Vagina (tissue), 2 donors: ENCODE measurements around the gene CES1. TPM values are rescaled to one million over a fixed set of nuclear protein-coding genes. Genes with fewer than 3 reads are reported as not detected.

Experiments used
- DNase-seq, 2 donors: peaks; one replicate each; pipeline ENCODE4 v3.0.0-alpha.2; 2017; ENCODE audit errors: extremely low spot score in 2 of 2
- H3K27ac ChIP-seq: fragments of 200-600 bp; sonication (generic); one replicate; pipeline ENCODE4 v1.5.1; 2019
- H3K27me3 ChIP-seq: fragments of 200-600 bp; sonication (generic); one replicate; pipeline ENCODE4 v1.5.1; 2019
- H3K36me3 ChIP-seq, 2 donors: fragments of 200-600 bp; sonication (generic); one replicate each; pipeline ENCODE4 v1.5.1; 2017 to 2019
- H3K4me1 ChIP-seq: fragments of 200-600 bp; sonication (generic); one replicate; pipeline ENCODE4 v1.5.1; 2019
- H3K4me3 ChIP-seq, 2 donors: fragments of 200-600 bp; sonication (generic); 1 replicate in 1 of 2; 2 replicates in 1 of 2; pipeline ENCODE4 v1.5.1; 2016 to 2019
- H3K9me3 ChIP-seq: fragments of 200-600 bp; sonication (generic); one replicate; pipeline ENCODE4 v1.5.1; 2019
- CTCF ChIP-seq, 3 experiments: fragments of 450-650 bp in 2 of 3; fragments of 200-600 bp in 1 of 3; sonication (generic) in 1 of 3; IDR thresholded peaks; one replicate each; pipeline ENCODE4 v1.5.1; 2017 to 2019; ENCODE audit warnings: antibody characterized with exemption in 3 of 3, mild to moderate bottlenecking in 2 of 3, moderate library complexity in 2 of 3
- POLR2A ChIP-seq, 2 donors: fragments of 450-650 bp; IDR thresholded peaks; one replicate each; pipeline ENCODE4 v1.6.1; 2017; ENCODE audit warnings: antibody characterized with exemption in 2 of 2, mild to moderate bottlenecking in 2 of 2, moderate library complexity in 2 of 2
- POLR2AphosphoS5 ChIP-seq, 2 donors: sonication (generic); formaldehyde crosslinking; IDR thresholded peaks; one replicate each; pipeline ENCODE4 v1.9.0; 2017; ENCODE audit warnings: antibody characterized with exemption in 2 of 2, mild to moderate bottlenecking in 2 of 2, low read depth in 1 of 2; ENCODE audit not compliant: insufficient read depth in 1 of 2
- intact Hi-C: fragments of 100-400 bp; cut with DNase I; formaldehyde crosslinking; loops from one replicate; pipeline ENCODE4 v1.15.1; 2023
- total RNA-seq: library from RNA; depleted of rRNA; stranded (reverse); fragments of >200 nt; gene quantifications from one replicate; pipeline ENCODE4 v1.2.3, GENCODE V29; 2016

CES1 gene
- total RNA-seq, 1 donor from 2014 or later: 10.1 TPM

GRCh38 chr16:55825115-55825728 lies 7.7 kb downstream of the CES1 start:
- H3K27ac ChIP-seq: no peak overlapping the region
- TF ChIP-seq POLR2AphosphoS5 (IDR thresholded peaks at IDR 0.05; ENCODE audit: insufficient read depth in 1 of 2, low read depth in 1 of 2) (no peak), CTCF (IDR thresholded peaks at IDR 0.05) (no peak), POLR2A (IDR thresholded peaks at IDR 0.05) (no peak)
- no peaks in the 10 kb centered on the region for H3K36me3 ChIP-seq
- no peaks in the 10 kb centered on the region for H3K4me1 ChIP-seq
- H3K9me3 ChIP-seq: no peaks in the 10 kb centered on the region
- H3K27me3 ChIP-seq: no peaks in the 10 kb centered on the region
- H3K4me3 ChIP-seq: no peak overlapping the region
- peak in 1 of 2 donors; percentile 95 for DNase-seq
- intact Hi-C loops: no loop called here

GRCh38 chr16:55824473-55825000 lies 8.4 kb downstream of the CES1 start:
- no peak overlapping the region for H3K4me3 ChIP-seq
- H3K27me3 ChIP-seq: no peaks in the 10 kb centered on the region
- H3K36me3 ChIP-seq: no peaks in the 10 kb centered on the region
- no peak overlapping the region for H3K27ac ChIP-seq
- no peaks in the 10 kb centered on the region for H3K9me3 ChIP-seq
- no peaks in the 10 kb centered on the region for H3K4me1 ChIP-seq
- intact Hi-C loops: no loop called here
- no peak for TF ChIP-seq POLR2AphosphoS5 (IDR thresholded peaks at IDR 0.05; ENCODE audit: insufficient read depth in 1 of 2, low read depth in 1 of 2)
- no peak for TF ChIP-seq CTCF (IDR thresholded peaks at IDR 0.05)
- no peak for TF ChIP-seq POLR2A (IDR thresholded peaks at IDR 0.05)
- DNase-seq: peak in 1 of 2 donors; percentile 84

GRCh38 chr16:55822280-55822810 lies 10.6 kb downstream of the CES1 start:
- Histone ChIP-seq H3K9me3 (no peaks in the 10 kb centered on the region), H3K27me3 (no peaks in the 10 kb centered on the region), H3K4me3 (no peak overlapping the region), H3K36me3 (no peaks in the 10 kb centered on the region), H3K4me1 (no peaks in the 10 kb centered on the region), H3K27ac (no peak overlapping the region)
- intact Hi-C loops: no loop called here
- peak in 1 of 2 donors; percentile 95 for DNase-seq
- TF ChIP-seq POLR2A (IDR thresholded peaks at IDR 0.05) (no peak), CTCF (IDR thresholded peaks at IDR 0.05) (no peak), POLR2AphosphoS5 (IDR thresholded peaks at IDR 0.05; ENCODE audit: insufficient read depth in 1 of 2, low read depth in 1 of 2) (no peak)

- Histone ChIP-seq H3K4me1 (no peaks in the 10 kb centered on the region), H3K27ac (no peak overlapping the region), H3K36me3 (no peaks in the 10 kb centered on the region), H3K9me3 (no peaks in the 10 kb centered on the region), H3K27me3 (no peaks in the 10 kb centered on the region), H3K4me3 (no peak overlapping the region)
- peak; percentile 40 to 95 for DNase-seq
- intact Hi-C loops: no loop called here
- TF ChIP-seq CTCF (IDR thresholded peaks at IDR 0.05) (no peak), POLR2AphosphoS5 (IDR thresholded peaks at IDR 0.05; ENCODE audit: insufficient read depth in 1 of 2, low read depth in 1 of 2) (no peak), POLR2A (IDR thresholded peaks at IDR 0.05) (no peak)
Measured at GRCh38 chr16:55821210-55821609, 11.7 kb downstream of the CES1 start.

GRCh38 chr16:55820615-55821014 lies 12.3 kb downstream of the CES1 start:
- peak in 1 of 2 donors; percentile 95 for DNase-seq
- no peaks in the 10 kb centered on the region for H3K36me3 ChIP-seq
- H3K27ac ChIP-seq: no peak overlapping the region
- H3K27me3 ChIP-seq: no peaks in the 10 kb centered on the region
- no peak overlapping the region for H3K4me3 ChIP-seq
- intact Hi-C loops: no loop called here
- no peaks in the 10 kb centered on the region for H3K9me3 ChIP-seq
- H3K4me1 ChIP-seq: no peaks in the 10 kb centered on the region
- TF ChIP-seq POLR2AphosphoS5 (IDR thresholded peaks at IDR 0.05; ENCODE audit: insufficient read depth in 1 of 2, low read depth in 1 of 2) (no peak), CTCF (IDR thresholded peaks at IDR 0.05) (no peak), POLR2A (IDR thresholded peaks at IDR 0.05) (no peak)
